Activated gamma-delta T cell (primary cell): ENCODE data around the gene INTS6L.
"Not testable (repeated sequence)": the region's sequence is repeated elsewhere in the genome, so short reads cannot be mapped to it uniquely, and the experiment has no call there.

Experiments used
- DNase-seq: peaks from one replicate; lab custom pipeline; 2025; lab: John Stamatoyannopoulos, UW

INTS6L gene

GRCh38 chrX:135605906-135606305 is 85.4 kb downstream of the INTS6L start:
- no peak for DNase-seq

- DNase-seq, result not testable (repeated sequence)
These were observed 104.1 kb downstream of the INTS6L start for GRCh38 chrX:135624408-135625204.

GRCh38 chrX:135625995-135626394 is 105.5 kb downstream of the INTS6L start:
- no peak for DNase-seq

- no peak for DNase-seq
These were observed 108.9 kb downstream of the INTS6L start for GRCh38 chrX:135629342-135629741.
